ENCODE data around the gene RGPD8. TPM values are rescaled to one million over a fixed set of nuclear protein-coding genes. Genes with fewer than 3 reads are reported as not detected.

The RGPD8 gene
- total RNA-seq, 1 donor from 2014 or later: 15.5 TPM

- Mint-ChIP-seq H3K9me3 (no peaks in the 10 kb centered on the region), H3K36me3 (ENCODE audit: low read depth) (no peaks in the 10 kb centered on the region), H3K27ac (no peak overlapping the region), H3K4me1 (ENCODE audit: low read depth) (peaks cover 14% of the 10 kb centered on the region), H3K27me3 (ENCODE audit: low read depth) (peaks cover 5% of the 10 kb centered on the region), H3K4me3 (ENCODE audit: low read depth) (no peak overlapping the region)
- DNase-seq (ENCODE audit: low spot score): no peak
- intact Hi-C loops (cut with micrococcal nuclease): no loop called here
Measured at GRCh38 chr2:112340475-112341267, 92.8 kb downstream of the RGPD8 start.

GRCh38 chr2:112339986-112340385 lies 93.5 kb downstream of the RGPD8 start:
- Mint-ChIP-seq H3K27me3 (ENCODE audit: low read depth) (peaks cover 5% of the 10 kb centered on the region), H3K27ac (no peak overlapping the region), H3K4me1 (ENCODE audit: low read depth) (peaks cover 14% of the 10 kb centered on the region), H3K36me3 (ENCODE audit: low read depth) (no peaks in the 10 kb centered on the region), H3K4me3 (ENCODE audit: low read depth) (no peak overlapping the region), H3K9me3 (no peaks in the 10 kb centered on the region)
- intact Hi-C loops (cut with micrococcal nuclease): no loop called here
- no peak for DNase-seq (ENCODE audit: low spot score)

GRCh38 chr2:112335600-112335999 lies 97.8 kb downstream of the RGPD8 start:
- no peak overlapping the region for H3K27ac Mint-ChIP-seq
- DNase-seq (ENCODE audit: low spot score): no peak
- H3K4me1 Mint-ChIP-seq (ENCODE audit: low read depth): no peaks in the 10 kb centered on the region
- H3K36me3 Mint-ChIP-seq (ENCODE audit: low read depth): peaks cover 7% of the 10 kb centered on the region
- H3K9me3 Mint-ChIP-seq: no peaks in the 10 kb centered on the region
- intact Hi-C loops (cut with micrococcal nuclease): no loop called here
- H3K4me3 Mint-ChIP-seq (ENCODE audit: low read depth): no peak overlapping the region
- H3K27me3 Mint-ChIP-seq (ENCODE audit: low read depth): peaks cover 5% of the 10 kb centered on the region

GRCh38 chr2:112332123-112332696 lies 101.2 kb downstream of the RGPD8 start:
- DNase-seq (ENCODE audit: low spot score): no peak
- Mint-ChIP-seq H3K27ac (no peak overlapping the region), H3K36me3 (ENCODE audit: low read depth) (peaks cover 19% of the 10 kb centered on the region), H3K9me3 (peaks cover 6% of the 10 kb centered on the region), H3K27me3 (ENCODE audit: low read depth) (no peaks in the 10 kb centered on the region), H3K4me3 (ENCODE audit: low read depth) (no peak overlapping the region), H3K4me1 (ENCODE audit: low read depth) (no peaks in the 10 kb centered on the region)
- intact Hi-C loops (cut with micrococcal nuclease): no loop called here

GRCh38 chr2:112322919-112323318 lies 110.5 kb downstream of the RGPD8 start:
- H3K27ac Mint-ChIP-seq: no peak overlapping the region
- H3K9me3 Mint-ChIP-seq: peaks cover 3% of the 10 kb centered on the region
- H3K36me3 Mint-ChIP-seq (ENCODE audit: low read depth): peaks cover 22% of the 10 kb centered on the region
- H3K4me1 Mint-ChIP-seq (ENCODE audit: low read depth): no peaks in the 10 kb centered on the region
- no peaks in the 10 kb centered on the region for H3K27me3 Mint-ChIP-seq (ENCODE audit: low read depth)
- no peak for DNase-seq (ENCODE audit: low spot score)
- H3K4me3 Mint-ChIP-seq (ENCODE audit: low read depth): no peak overlapping the region
- intact Hi-C loops (cut with micrococcal nuclease): no loop called here

GRCh38 chr2:112321375-112322320 lies 111.8 kb downstream of the RGPD8 start:
- H3K9me3 Mint-ChIP-seq: no peaks in the 10 kb centered on the region

More at GRCh38 chr2:112321375-112322320, 111.8 kb downstream of the RGPD8 start:
- Mint-ChIP-seq H3K27me3 (ENCODE audit: low read depth) (no peaks in the 10 kb centered on the region), H3K4me1 (ENCODE audit: low read depth) (no peaks in the 10 kb centered on the region), H3K36me3 (ENCODE audit: low read depth) (peaks cover 10% of the 10 kb centered on the region), H3K4me3 (ENCODE audit: low read depth) (no peak overlapping the region), H3K27ac (no peak overlapping the region)
- DNase-seq (ENCODE audit: low spot score): no peak
- intact Hi-C loops (cut with micrococcal nuclease): no loop called here

Other genes with a start within 250 kb of the RGPD8 start
- 31.8 and 33.4 TPM in 2 replicates for gene ZC3H8, start 178.6 kb downstream of the RGPD8 start, total RNA-seq
- gene ZC3H6, start 158.0 kb downstream of the RGPD8 start, total RNA-seq: 8.0 and 8.2 TPM in 2 replicates
- 48.2 and 50.1 TPM in 2 replicates for gene TTL, start 48.5 kb upstream of the RGPD8 start, total RNA-seq
- 58.0 and 68.2 TPM in 2 replicates for gene POLR1B, start 108.8 kb upstream of the RGPD8 start, total RNA-seq
- 36.7 and 39.6 TPM in 2 replicates for gene CHCHD5, start 151.0 kb upstream of the RGPD8 start, total RNA-seq
- 128 TPM in 2 replicates for gene SLC20A1, start 212.3 kb upstream of the RGPD8 start, total RNA-seq

Data from activated T-helper 2 cell treated with anti-CD3 and anti-CD28 coated beads, Interferon-gamma antibody, Interleukin-2, Interleukin-4, amounts not matched to agents 10 μg/mL and 5 μg/mL and 100 μg/mL, durations not matched to agents 14 hours and 24 hours and 36 hours (primary cell).